Measurements from ENCODE around the gene USP1.

DNA sequence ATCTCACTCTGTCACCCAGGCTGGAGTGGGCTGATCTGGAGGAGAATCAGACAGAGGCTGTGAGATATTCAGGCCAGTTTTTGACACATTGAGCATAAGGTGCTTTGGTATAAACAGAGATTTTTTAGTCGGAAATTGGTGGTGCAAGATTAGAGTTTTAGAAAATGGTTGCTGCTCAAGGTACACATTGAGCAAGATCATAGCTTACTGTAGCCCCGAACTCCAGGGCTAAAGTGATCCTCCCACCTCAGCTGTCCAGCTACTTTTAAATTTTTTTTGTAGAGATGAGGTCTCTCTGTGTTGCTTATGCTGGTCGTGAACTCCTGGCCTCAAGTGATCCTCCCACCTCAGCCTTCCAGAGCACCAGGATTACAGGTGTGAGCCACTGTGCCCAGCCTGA is 43.9 kb upstream of the USP1 start:
- TF ChIP-seq, protein P1, sequence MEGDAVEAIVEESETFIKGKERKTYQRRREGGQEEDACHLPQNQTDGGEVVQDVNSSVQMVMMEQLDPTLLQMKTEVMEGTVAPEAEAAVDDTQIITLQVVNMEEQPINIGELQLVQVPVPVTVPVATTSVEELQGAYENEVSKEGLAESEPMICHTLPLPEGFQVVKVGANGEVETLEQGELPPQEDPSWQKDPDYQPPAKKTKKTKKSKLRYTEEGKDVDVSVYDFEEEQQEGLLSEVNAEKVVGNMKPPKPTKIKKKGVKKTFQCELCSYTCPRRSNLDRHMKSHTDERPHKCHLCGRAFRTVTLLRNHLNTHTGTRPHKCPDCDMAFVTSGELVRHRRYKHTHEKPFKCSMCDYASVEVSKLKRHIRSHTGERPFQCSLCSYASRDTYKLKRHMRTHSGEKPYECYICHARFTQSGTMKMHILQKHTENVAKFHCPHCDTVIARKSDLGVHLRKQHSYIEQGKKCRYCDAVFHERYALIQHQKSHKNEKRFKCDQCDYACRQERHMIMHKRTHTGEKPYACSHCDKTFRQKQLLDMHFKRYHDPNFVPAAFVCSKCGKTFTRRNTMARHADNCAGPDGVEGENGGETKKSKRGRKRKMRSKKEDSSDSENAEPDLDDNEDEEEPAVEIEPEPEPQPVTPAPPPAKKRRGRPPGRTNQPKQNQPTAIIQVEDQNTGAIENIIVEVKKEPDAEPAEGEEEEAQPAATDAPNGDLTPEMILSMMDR (IDR thresholded peaks at IDR 0.05; ENCODE audit: poor library complexity, severe bottlenecking) = no peak
- no peak for TF ChIP-seq TAF1 (IDR thresholded peaks at IDR 0.05; ENCODE audit: low read depth)
- TF ChIP-seq, protein P2, sequence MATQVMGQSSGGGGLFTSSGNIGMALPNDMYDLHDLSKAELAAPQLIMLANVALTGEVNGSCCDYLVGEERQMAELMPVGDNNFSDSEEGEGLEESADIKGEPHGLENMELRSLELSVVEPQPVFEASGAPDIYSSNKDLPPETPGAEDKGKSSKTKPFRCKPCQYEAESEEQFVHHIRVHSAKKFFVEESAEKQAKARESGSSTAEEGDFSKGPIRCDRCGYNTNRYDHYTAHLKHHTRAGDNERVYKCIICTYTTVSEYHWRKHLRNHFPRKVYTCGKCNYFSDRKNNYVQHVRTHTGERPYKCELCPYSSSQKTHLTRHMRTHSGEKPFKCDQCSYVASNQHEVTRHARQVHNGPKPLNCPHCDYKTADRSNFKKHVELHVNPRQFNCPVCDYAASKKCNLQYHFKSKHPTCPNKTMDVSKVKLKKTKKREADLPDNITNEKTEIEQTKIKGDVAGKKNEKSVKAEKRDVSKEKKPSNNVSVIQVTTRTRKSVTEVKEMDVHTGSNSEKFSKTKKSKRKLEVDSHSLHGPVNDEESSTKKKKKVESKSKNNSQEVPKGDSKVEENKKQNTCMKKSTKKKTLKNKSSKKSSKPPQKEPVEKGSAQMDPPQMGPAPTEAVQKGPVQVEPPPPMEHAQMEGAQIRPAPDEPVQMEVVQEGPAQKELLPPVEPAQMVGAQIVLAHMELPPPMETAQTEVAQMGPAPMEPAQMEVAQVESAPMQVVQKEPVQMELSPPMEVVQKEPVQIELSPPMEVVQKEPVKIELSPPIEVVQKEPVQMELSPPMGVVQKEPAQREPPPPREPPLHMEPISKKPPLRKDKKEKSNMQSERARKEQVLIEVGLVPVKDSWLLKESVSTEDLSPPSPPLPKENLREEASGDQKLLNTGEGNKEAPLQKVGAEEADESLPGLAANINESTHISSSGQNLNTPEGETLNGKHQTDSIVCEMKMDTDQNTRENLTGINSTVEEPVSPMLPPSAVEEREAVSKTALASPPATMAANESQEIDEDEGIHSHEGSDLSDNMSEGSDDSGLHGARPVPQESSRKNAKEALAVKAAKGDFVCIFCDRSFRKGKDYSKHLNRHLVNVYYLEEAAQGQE (IDR thresholded peaks at IDR 0.05; ENCODE audit: borderline replicate concordance) = no peak
- no peak for TF ChIP-seq RAD21 (conservative IDR thresholded peaks at IDR 0.05)
- no peak for TF ChIP-seq EZH2 (IDR thresholded peaks at IDR 0.05; ENCODE audit: borderline replicate concordance, insufficient read depth, low read length, poor library complexity, severe bottlenecking)

Measured in neural cell (in vitro differentiated cells).